Cardiac muscle cell (in vitro differentiated cells and primary cell): ENCODE results near the gene COL5A1. TPM values are rescaled to one million over a fixed set of nuclear protein-coding genes. Genes with fewer than 3 reads are reported as not detected.

Experiments used
- DNase-seq, 2 donors: peaks; one replicate each; pipeline versions ENCODE4 v3.0.0 to v3.0.0-alpha.2; 2010 to 2017; ENCODE audit warnings: low read depth in 1 of 2, low spot score in 1 of 2
- H3K27ac ChIP-seq: fragments of 200-600 bp; sonication (generic); 2 replicates; pipeline ENCODE4 v1.5.1; 2016
- H3K27me3 ChIP-seq: fragments of 200-600 bp; sonication (generic); 2 replicates; pipeline ENCODE4 v1.6.0; 2016; ENCODE audit warnings: control low read depth
- H3K36me3 ChIP-seq: fragments of 200-600 bp; sonication (generic); 2 replicates; pipeline ENCODE4 v1.5.1; 2016; ENCODE audit warnings: control low read depth
- H3K4me1 ChIP-seq: fragments of 200-600 bp; sonication (generic); 2 replicates; pipeline ENCODE4 v1.8.1; 2017; ENCODE audit warnings: low read depth, mild to moderate bottlenecking, mixed run types
- H3K4me3 ChIP-seq: fragments of 200-600 bp; sonication (generic); 2 replicates; pipeline ENCODE4 v1.5.1; 2016; ENCODE audit warnings: mild to moderate bottlenecking
- H3K9me3 ChIP-seq: fragments of 200-600 bp; sonication (generic); 2 replicates; pipeline ENCODE4 v1.5.1; 2017; ENCODE audit warnings: low read depth, mild to moderate bottlenecking, control low read depth
- CTCF ChIP-seq: IDR thresholded peaks from 2 replicates; pipeline ENCODE4 v1.5.1; 2012; ENCODE audit warnings: low read depth, mild to moderate bottlenecking, low read length
- polyA plus RNA-seq: library from polyadenylated mRNA; unstranded; fragments of >200 nt; fragmentation: Nextera tagmentation; extraction: Ambion mirVana; gene quantifications from 2 replicates; pipeline ENCODE4 v1.2.1, GENCODE V29; 2016
- total RNA-seq: library from RNA; depleted of rRNA; stranded (reverse); fragments of >200 nt; gene quantifications from 2 replicates; pipeline ENCODE4 v1.2.3, GENCODE V29; 2016

COL5A1 gene
- total and polyA plus RNA-seq, 2 experiments from 2014 or later, result 34.5 to 129 TPM

GRCh38 chr9:134612715-134613114, 28.9 kb upstream of the COL5A1 start:
- Histone ChIP-seq H3K4me3 (no peak overlapping the region), H3K36me3 (no peaks in the 10 kb centered on the region), H3K4me1 (no peaks in the 10 kb centered on the region), H3K9me3 (no peaks in the 10 kb centered on the region), H3K27me3 (no peaks in the 10 kb centered on the region), H3K27ac (no peak overlapping the region)
- no peak for TF ChIP-seq CTCF
- DNase-seq, result no peak

- no peaks in the 10 kb centered on the region for H3K9me3 ChIP-seq
- H3K27me3 ChIP-seq, result no peaks in the 10 kb centered on the region
- TF ChIP-seq CTCF, result no peak
- no peaks in the 10 kb centered on the region for H3K4me1 ChIP-seq
- H3K4me3 ChIP-seq, result no peak overlapping the region
- no peak overlapping the region for H3K27ac ChIP-seq
- no peaks in the 10 kb centered on the region for H3K36me3 ChIP-seq
- DNase-seq, result no peak
Measured at GRCh38 chr9:134614256-134614655, 27.3 kb upstream of the COL5A1 start.

- DNase-seq, result no peak
Measured at GRCh38 chr9:134616341-134616740, 25.3 kb upstream of the COL5A1 start.

GRCh38 chr9:134617246-134617645, 24.4 kb upstream of the COL5A1 start:
- no peak for TF ChIP-seq CTCF
- no peaks in the 10 kb centered on the region for H3K36me3 ChIP-seq
- no peaks in the 10 kb centered on the region for H3K27me3 ChIP-seq
- no peak overlapping the region for H3K27ac ChIP-seq
- H3K4me3 ChIP-seq, result no peak overlapping the region
- DNase-seq, result no peak
- H3K4me1 ChIP-seq, result peaks cover 11% of the 10 kb centered on the region
- no peaks in the 10 kb centered on the region for H3K9me3 ChIP-seq

More at GRCh38 chr9:134616341-134616740, 25.3 kb upstream of the COL5A1 start:
- Histone ChIP-seq H3K9me3 (no peaks in the 10 kb centered on the region), H3K27me3 (no peaks in the 10 kb centered on the region), H3K27ac (no peak overlapping the region), H3K4me1 (peaks cover 11% of the 10 kb centered on the region), H3K4me3 (no peak overlapping the region), H3K36me3 (no peaks in the 10 kb centered on the region)
- TF ChIP-seq CTCF, result no peak

- H3K4me1 ChIP-seq, result peaks cover 11% of the 10 kb centered on the region
- DNase-seq, result no peak
- no peaks in the 10 kb centered on the region for H3K36me3 ChIP-seq
- H3K9me3 ChIP-seq, result no peaks in the 10 kb centered on the region
- no peak for TF ChIP-seq CTCF
- H3K4me3 ChIP-seq, result no peak overlapping the region
- H3K27ac ChIP-seq, result no peak overlapping the region
- no peaks in the 10 kb centered on the region for H3K27me3 ChIP-seq
Measured at GRCh38 chr9:134617836-134618162, 23.8 kb upstream of the COL5A1 start.
